Lung microvascular endothelial cell (primary cell): Measurements from ENCODE around the gene ARSB. TPM values are rescaled to one million over a fixed set of nuclear protein-coding genes. Genes with fewer than 3 reads are reported as not detected.
"Not testable (repeated sequence)": the region's sequence is repeated elsewhere in the genome, so short reads cannot be mapped to it uniquely, and the experiment has no call there.

Source experiments
- DNase-seq, 2 donors: peaks; one replicate each; pipeline versions ENCODE4 v3.0.0 to v3.0.0-alpha.2; 2010; ENCODE audit warnings: low read depth in 2 of 2
- total RNA-seq: library from RNA; depleted of rRNA; stranded (reverse); fragments of >200 nt; gene quantifications from 2 replicates; pipeline ENCODE4 v1.2.1, GENCODE V29; 2014

Gene ARSB
- total RNA-seq, 1 donor from 2014 or later, result 11.7 TPM

DNA sequence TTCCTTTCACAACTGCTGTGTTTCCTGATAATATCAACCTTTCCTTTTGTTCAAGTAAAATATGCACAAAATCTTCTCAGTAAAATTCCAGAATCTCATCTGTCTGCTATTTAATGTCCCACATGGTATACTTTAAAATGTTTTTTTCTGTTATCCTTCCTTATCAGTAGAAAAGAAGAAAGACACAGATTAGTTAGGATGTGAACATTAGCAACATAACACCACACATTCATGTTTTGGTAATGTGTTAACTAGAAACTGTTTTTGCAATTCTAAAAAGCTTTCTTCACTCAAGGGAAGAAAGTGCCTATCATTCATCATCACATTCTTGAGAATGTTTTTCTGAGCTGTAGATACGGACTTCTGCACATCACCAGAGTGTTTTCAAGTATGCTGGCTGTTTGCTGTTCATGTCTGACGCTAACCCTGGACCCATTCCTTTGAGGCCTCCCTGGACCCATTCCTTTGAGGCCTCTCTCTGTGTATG, 10.5 kb upstream of the ARSB start:
- no peak for DNase-seq

DNA sequence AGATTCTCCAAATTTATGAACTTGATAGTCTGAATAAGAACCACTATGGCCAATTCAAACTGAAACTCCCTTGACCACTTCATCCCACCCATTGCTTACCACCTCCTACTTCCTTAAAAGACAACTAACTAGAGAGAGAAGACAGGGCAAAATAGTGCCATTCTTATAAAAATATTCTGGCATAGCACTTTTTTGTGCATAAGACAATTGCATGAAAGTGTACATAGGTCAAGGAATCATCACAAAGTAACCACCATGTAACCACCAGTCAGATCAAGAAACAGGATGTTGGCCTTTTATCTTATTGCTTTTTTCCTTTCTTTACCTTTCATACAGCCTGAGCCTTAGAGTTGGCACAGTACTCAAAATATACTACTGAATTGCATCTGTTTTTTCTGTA, 8.1 kb upstream of the ARSB start:
- no peak for DNase-seq

DNA sequence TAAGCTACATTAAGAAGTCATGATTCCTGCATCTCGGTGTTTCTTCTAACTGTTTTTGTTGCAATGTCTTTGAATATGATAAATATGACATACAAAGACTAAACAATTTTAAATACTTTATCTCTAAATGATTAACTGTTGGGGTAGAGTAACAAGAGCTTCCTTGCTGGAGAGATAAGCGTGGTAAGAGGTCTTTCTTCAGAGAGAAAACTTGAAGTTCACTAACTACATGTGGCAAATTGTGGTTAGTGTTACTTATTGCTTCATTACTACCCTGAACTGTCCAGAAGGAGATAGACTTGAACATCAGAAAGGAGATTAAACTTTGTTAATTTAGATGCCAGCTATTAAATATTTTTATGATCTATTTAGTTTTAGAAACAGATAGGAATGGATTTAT, 7.0 kb upstream of the ARSB start:
- no peak for DNase-seq

DNA sequence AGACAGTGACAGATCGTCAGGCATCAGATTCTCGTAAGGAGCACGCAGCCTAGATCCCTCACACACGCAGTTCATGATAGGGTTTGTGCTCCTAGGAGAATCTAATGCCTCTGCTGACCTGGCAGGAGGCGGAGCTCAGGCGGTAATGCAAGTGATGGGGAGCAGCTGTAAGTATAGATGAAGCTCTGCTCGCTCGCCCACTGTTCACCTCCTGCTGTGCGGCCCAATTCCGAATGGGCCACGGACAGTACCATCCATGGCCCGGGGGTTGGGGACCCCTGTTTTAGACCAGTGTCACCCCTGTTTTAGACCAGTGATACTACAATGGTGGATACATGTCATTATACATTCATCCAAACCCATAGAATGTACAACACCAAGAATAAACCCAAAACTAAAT, 4.0 kb upstream of the ARSB start:
- DNase-seq, result no peak

DNA sequence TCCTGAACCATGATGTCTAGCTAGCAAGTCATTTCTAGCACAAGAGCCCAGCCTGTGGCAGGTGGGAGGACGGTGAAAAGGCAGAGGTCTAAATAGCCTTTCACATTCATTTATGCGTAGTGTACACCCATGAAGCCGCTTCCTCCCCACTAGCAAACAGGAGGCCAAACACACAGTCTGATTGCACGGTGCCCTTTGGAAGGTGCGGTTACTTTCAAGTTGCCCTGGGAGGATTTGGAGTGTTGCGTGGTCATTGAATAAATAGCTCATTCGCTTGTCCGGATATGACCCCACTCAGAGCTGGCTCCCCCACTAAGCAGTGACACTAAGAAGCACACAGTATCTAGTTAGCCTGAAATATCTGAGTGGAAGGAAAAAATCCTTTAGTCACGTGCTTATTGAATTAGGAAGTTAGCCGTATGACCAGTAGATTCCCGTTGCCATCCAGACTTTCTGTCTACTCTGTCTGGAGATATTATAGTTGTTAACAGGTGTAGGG, 664 bp upstream of the ARSB start:
- DNase-seq, result peak; percentile 56 to 61

DNA sequence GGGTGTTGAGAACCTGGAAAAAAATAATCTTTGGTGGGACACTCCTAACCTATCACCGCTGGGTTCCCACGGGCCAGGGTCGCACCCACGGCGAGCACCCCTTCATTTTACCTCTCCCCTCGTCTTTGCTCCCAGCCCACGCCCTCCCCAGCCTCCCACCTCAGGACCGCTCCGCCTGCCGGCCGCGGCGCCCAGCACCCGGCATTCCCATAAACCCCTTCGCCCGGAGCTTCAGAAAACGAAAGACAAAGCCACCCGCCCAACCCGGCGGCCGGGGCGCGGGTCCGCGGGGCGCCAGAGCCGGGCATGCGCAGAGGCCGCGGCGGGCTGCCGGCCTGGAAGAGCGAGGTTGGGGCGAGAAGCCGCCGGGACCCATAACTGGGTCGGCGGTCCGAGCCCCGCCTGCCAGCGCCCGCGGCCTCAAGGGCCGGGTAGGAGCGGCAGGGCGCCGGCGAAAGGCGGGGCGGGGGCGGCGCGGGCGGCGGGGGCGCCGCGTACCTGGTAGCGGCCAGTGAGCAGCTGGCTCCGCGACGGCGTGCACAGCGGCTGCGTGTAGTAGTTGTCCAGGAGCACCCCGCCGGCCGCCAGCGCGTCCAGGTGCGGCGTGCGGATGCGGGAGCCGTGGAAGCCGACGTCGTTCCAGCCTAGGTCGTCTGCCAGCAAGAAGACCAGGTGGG, 533 bp downstream of the ARSB start:
- DNase-seq, result peak; percentile 85 to 87

DNA sequence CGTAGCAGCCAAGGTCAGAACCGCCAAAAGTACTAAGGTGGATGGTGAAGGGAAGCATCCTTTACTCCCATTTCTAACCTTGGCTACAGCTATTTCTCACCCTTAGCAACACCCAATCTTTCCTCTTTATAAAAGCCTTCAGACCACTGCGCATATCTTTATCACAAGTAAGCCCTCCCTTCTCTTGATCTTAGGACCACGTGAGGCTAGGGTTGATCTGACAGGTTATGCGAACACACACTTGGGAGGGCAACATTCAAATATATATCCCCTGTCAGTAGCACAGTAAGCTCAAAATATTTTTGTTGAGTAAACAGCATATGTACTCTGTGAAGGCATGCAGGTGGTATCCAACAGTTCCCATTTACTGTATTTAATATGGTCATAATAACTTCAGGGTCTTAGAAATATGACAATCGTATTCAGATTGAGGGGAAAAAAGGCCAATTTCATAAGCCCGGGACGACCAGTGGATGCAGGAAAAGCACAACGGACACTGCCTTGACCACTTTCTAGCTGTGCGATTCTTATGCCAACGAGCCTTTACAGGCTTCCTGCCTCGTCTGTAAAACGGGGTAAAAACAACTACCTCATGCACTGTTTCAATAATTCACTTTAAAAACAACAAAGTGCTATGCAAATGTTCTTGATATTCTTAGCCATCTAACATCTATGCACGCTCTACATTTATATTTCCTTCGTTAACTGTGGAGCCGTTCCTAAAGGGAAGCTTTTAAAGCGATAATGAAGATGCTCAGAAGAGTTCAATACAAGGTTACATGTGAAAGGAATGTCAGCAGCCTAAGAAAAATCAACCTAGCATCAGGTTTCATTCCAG, 1.3 kb downstream of the ARSB start:
- DNase-seq, result peak; percentile 37 to 52

DNA sequence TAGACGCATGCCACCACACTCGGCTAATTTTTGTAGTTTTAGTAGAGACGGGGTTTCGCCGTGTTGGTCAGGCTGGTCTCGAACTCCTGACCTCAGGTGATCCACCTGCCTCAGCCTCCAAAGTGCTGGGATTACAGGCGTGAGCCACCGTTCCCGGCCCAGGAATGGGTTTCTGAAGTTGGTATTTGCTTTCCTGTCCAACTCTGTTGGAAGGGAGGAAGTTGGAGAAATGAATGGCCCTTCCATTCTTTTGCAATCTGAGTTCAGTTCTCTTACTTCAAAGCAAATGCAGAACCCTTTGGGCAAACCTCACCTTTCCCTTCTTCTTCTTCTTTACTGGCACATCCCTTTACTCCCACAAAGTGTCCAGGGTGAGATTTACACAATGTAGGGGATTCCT, 1.9 kb downstream of the ARSB start:
- DNase-seq, result not testable (repeated sequence)

DNA sequence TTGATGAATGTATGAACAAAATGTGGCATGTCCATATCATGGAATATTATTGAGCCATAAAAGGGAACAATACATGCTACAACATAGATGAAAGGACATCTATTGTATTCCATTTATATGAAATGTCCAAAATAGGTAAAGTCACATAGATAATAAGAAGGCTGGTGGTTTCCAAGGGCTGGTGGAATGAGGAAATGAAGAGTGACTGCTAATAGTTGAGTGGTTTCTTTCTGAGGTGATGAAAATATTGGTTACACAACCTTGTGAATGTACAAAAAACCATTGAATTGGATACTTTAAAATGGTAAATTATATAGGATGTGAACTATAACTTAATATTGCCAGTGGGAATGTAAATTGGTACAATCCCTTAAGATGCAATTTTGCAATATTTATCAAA, 5.2 kb downstream of the ARSB start:
- no peak for DNase-seq

DNA sequence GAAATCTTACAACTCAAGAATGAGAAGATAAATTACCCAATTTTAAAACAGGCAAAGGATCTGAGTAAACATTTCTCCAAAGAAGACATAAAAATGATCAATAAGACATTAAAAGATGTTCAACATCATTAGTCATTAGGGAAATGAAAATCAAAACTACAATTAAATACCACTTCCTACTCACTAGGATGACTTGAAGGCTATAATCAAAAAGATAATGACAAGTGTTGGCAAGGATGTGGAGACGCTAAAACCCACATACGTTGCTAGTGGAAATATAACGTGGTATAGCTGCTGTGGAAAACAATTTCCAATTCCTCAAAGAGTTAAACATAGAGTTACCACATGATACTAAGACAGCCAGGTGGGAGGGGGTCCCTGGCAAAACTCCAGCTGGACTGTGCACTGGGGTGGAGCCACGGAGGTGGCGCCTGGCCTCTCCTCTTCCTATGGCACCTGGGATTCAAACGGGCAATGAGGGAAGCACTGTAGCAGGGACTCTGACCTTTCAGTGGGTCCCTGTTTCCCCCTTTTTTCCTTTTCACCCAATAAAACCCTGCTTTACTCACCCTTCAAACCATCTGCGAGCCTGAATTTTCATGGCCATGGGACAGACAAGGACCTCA, 5.9 kb downstream of the ARSB start:
- DNase-seq, result no peak

DNA sequence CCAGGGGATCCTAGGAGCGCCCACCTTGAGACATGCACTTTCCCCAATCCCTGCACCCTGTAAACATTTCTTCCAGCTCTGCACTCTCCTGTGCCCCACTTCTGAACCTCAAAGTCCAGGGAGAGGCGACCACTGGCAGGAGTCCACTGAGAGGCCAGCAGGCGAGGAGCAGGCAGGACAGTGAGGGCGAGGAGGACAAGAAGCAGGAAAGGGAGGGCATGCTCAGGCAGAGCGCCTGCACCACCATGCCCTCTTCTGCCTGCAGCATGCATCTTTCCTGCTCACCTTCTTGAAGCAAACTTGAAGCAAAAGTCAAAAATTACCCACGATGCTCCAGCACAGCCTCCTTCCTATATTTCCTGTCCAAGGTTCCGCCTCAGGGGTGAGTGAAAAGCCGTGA, 10.1 kb downstream of the ARSB start:
- no peak for DNase-seq

DNA sequence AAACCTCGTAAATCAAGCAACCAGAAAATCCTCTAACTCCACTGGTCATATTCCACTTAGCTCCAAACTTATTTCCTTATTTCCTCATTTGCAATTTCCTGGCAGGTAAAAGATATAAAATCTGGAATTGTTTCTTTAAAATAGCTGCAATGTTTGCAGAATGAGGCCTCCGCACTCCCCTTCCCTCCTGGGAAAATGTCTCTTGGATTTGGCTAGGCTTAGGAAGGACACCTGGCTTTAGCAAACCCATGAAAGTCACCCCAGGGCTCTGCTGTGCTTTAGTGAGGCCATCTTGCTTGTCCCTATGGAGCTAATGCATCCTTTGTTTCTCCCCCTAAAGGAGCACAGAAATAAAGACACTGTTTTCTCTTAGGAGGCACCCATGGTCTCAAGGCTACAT, 10.5 kb downstream of the ARSB start:
- no peak for DNase-seq

DNA sequence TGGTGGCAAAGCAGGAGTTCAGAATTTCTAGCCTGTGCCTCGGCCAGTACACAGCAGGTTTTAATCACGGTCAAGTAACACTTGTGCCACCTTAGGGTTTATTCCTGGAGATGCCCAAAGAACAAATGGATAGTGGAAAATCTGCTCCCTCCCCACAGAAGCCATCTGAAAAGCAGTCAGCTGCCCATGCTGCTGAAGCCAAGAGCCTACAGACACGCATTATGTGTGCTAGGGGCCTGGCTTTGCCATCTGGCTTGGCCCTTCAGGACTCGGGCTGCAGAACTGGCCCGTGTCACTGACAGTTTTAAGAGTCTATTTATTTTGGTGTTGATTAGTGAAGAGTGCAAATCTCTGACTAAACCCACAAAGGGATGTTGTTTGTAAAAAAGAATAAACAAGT, 11.1 kb downstream of the ARSB start:
- DNase-seq, result no peak

DNA sequence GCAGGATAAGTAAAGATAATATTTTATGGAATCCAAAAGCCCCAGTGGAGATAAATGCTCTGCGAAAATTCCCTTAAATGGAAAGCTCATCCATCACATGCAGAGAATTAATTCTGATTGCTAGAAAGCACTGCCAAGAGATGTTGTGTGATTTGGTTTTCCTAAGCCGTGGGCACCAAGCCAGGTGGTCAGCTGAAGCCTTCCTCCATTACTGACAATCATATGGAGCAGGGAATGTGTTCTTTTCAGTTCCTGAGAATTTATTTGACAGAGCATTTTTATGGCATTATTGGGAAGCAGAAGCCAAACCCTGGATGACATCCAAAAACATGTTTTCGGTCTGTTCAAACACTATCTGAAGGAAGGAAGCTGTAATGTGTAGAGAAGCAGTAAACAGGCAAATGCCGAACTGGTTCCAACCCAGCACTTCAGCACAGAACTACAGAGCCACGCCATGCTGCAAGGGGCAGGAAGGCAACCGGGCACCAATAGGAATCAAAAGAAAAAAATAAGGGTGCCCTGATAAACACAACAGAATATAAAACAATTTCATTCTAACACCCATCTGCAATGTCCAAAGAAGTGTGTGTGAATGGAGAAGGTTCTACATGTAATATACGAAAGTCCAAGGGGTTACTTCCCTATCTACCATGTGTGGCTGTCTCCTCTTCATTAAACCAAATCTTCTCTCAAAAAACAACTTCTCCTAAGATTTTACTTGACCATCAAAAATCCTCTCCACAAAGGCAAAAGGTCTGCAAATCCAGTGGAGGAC, 12.3 kb downstream of the ARSB start:
- DNase-seq, result peak; percentile 81 to 96

DNA sequence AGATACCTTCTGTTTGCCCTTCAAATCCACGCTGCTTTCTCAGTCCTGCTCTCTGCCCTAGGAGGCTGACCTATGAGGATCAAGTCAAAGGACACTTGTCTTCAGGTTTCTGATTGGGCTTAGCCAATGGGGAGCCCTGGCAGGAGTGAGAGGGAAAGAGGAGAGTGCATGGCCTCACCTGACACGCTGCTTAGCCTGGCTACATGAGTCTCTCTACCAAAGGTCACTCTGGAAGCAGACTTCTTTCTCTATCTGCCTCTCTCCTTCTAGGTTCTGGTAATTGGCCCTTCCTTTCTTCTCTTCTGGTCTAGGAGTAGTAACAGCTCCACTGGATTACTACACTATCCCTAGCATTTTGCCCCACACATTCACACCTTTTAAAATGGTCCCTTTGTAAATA, 13.1 kb downstream of the ARSB start:
- no peak for DNase-seq

DNA sequence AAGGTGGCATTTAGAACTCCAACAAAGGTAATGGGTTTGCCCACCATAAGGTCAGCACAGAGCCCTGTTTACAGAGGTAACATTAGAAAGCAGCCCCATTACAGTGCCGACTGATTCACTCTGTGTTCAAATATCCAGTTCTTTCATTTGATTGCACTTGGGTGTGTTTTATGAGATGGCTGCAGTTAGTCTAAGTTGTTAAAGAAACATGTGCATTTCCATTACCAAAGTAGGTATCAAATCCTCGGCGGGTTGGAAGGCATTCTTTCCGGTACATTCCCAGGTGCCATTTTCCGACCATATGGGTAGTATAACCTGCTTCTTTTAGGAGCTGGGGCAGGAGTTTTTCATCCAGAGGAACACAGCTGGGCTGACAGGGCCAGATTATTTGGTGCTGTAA, 16.3 kb downstream of the ARSB start:
- no peak for DNase-seq

DNA sequence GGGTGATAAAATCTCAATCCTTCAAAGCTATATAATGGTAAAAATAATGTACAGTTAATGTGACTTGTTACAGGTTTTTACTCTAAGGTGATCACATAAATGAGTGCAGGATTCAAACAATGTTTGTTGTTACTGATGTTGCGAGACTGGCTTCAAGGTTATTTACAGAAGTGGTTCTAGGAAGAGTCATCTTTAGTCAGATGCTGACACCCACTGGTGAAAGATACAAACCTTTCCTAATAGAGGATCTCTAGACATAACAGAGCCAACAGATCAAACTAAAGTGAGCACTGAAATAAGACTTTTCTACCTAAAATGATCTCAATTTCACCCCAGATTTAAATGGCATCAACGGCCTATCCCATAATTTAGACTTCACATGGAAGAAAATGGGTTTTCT, 20.2 kb downstream of the ARSB start:
- peak; percentile 71 to 79 for DNase-seq

DNA sequence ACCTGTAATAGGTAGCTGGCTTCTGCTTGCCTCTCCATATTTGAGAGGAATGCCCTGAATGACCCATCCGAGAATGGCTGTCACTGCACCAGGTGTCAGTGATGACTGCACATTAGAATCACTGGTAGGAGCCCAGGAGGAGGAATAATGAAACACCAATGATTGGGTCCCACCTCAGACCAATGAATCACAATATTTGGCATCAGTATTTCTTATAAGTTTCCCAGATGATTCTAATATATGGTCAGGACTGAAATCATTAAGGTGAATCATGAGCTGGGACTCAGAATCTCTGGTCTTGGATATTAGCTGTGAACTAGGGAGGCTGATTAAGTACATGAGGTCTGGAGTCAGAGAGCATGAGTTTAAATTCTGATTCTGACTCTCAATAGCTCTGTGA, 23.4 kb downstream of the ARSB start:
- DNase-seq, result no peak

DNA sequence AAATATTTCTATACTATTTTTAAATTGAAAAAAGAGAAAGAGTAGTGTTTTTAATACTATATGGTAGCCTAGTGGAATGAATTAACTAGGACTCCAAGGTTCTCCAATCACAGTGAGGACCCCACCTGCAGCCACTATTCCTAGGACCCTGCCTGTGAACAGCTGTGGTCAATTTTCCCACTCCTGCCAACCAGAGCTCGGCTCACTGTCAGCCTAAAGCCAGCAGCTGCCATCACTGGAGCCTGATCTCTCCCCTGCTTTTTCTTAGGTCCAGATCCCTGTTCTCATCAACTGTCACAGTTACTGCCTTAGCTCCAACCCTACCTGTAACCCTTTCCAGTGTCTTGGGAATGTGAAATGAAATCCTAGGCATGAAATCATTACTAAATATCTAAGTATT, 25.3 kb downstream of the ARSB start:
- no peak for DNase-seq

DNA sequence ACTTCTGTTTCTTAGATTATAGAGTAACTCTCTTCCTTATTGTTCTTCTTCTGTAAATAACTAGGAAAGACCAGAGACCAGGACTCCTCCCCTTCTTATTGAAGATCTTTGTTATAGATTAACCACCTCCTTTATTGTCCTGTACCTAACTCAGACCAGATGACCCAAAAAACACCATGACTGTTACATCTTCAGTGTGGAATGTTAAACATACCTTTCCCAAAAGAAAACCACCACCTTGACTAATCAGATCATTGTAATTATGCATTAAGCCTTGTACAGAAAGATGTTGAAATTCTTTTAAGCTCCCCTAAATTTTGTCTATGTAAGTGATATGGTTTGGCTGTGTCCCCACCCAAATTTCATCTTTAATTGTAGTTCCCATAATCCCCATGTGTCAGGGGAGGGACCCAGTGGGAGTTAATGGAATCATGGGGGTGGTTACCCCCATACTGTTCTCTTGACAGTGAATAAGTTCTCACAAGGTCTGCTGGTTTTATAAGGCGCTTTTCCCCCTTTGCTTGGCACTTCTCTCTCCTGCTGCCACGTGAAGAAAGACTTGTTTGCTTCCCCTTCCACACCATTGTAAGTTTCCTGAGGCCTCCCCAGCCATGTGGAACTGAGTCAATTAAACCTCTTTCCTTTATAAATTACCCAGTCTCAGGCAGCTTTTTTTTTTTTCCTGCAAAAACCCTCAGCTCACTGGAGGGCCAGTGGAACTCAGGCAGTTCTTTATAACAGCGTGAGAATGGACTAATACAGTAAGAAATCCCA, 26.3 kb downstream of the ARSB start:
- DNase-seq, result no peak

DNA sequence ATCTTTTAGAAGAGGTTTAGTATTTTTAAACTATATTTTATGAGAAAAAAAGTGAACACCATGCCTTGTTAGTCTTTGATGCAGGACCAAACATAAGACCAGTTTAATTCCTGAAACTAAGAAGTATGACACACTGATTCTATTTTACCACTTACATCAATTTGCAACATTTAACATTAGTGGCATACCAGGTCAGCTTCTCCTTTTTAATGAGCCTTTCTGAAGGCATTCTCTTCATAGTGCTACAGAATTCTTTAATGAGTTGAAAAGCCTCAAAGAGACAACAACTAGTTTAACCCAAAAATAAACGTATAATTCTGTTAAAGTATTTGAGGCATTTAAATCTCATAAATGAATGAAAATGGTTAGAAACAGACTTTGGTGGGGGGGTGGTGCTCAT, 28.2 kb downstream of the ARSB start:
- DNase-seq, result no peak
